ENCODE data around the gene METTL6.
"Not testable (repeated sequence)": the region's sequence is repeated elsewhere in the genome, so short reads cannot be mapped to it uniquely, and the experiment has no call there.

Gene METTL6

GRCh38 chr3:15401936-15402335 lies 25.4 kb downstream of the METTL6 start:
- no peak for DNase-seq

GRCh38 chr3:15399970-15400369 lies 27.4 kb downstream of the METTL6 start:
- DNase-seq, result no peak

GRCh38 chr3:15398731-15399133 lies 28.6 kb downstream of the METTL6 start:
- DNase-seq, result not testable (repeated sequence)

DNA sequence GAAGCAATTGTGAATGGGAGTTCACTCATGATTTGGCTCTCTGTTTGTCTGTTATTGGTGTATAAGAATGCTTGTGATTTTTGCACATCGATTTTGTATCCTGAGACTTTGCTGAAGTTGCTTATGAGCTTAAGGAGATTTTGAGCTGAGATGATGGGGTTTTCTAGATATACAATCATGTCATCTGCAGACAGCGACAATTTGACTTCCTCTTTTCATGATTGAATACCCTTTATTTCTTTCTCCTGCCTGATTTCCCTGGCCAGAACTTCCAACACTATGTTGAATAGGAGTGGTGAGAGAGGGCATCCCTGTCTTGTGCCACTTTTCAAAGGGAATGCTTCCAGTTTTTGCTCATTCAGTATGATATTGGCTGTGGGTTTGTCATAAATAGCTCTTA lies 34.1 kb downstream of the METTL6 start:
- not testable (repeated sequence) for DNase-seq

- DNase-seq, result no peak
Observed at GRCh38 chr3:15391007-15391406, 36.3 kb downstream of the METTL6 start.

GRCh38 chr3:15390460-15390859 lies 36.9 kb downstream of the METTL6 start:
- no peak for DNase-seq

GRCh38 chr3:15388335-15388734 lies 39.0 kb downstream of the METTL6 start:
- DNase-seq, result not testable (repeated sequence)

DNA sequence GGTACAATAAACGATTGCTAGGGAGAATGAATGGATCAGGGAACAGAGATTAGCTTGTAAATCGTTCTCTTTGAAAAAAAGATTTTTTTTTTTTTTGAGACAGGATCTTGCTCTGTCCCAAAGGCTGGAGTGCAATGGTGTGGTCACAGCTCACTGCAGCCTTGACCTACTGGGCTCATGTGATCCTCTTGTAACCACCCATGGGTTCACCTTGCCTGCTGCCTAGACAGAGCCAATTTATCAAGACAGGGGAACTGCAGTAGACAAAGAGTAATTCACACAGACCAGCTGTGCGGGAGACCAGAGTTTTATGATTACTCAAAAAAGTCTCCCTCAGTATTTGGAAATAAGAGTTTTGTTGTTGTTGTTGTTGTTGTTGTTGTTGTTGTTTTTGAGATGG lies 39.6 kb downstream of the METTL6 start:
- no peak for DNase-seq

- no peak for DNase-seq
Observed at GRCh38 chr3:15387171-15387581, 40.2 kb downstream of the METTL6 start.

- not testable (repeated sequence) for DNase-seq
Observed at GRCh38 chr3:15386654-15386955, 40.7 kb downstream of the METTL6 start.

DNA sequence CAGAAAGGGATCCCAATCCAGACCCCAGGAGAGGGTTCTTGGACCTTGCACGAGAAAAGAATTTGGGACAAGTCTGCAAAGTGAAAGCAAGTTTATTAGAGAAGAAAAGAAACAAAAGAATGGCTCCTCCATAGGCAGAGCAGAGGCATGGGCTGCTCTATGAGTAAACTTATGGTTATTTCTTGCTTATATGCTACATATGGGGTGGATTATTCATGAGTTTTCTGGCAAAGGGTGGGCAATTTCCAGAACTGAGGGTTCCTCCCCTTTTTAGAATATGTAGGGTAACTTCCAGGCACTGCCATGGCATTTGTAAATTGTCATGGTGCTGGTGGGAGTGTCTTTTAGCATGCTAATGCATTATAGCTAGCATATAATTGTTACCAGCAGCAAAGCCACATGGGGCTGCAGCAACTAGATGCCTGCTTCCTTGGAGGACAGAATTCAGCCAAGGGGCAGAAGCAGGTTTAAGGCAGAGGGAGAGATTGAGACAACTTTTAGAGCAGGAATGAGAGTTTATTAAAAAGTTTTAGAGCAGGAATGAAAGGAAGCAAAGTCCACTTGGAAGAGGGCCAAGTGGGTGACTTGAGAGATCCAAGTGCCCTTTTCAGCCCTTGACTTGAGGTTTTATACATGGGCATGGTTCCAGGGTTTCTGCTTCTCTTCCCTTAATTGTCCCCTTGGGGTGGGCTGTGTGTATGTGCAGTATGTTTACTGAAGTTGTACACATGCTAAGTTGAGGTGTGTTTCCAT lies 41.3 kb downstream of the METTL6 start:
- no peak for DNase-seq

DNA sequence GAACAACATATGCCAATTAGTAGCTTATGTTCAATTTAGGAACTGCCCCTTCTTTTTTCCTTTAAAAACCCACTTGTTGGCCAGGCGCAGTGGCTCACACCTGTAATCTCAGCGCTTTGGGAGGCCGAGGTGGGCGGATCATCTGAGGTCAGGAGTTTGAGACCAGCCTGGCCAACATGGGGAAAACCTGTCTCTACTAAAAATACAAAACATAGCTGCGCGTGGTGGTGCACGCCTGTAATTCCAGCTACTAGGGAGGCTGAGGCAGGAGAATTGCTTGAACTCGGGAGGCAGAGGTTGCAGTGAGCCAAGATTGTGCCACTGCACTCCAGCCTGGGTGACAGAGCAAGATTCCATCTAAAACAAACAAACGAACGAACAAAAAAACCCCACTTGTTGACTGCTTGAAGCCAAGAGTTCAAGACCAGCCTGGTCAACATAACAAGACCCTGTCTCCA lies 42.1 kb downstream of the METTL6 start:
- DNase-seq, result not testable (repeated sequence)

DNA sequence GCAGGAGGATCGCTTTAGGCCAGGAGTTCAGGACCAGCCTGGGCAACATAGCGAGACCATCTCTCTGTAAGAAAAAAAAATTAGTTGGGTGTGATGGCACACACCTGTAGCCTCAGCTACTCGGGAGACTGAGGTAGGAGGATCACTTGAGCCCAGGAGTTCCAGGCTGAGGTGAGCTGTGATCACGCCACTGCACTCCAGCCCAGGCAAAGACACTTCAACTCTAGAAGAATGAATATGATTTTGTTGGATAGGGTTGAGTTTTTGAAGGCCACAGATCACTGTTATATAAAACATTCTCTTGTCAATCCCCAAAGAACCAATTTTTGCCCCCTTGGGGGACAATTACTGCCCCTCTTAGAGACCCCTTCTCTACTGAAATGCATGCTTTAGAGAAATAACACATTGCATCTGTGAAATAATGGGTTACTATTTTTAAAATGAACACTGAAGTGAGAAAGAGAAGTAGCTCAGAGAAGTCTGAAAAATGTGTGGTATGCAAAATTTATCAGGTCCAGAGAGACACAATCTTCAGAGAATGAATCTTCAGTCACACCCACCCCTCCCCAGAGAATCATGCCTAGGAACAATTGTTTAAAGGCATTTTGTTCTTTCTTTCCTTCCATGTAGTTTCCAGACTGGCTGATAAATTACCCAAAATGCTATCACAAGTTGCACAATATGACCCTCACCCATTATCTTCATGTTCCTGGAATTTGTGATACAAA lies 42.7 kb downstream of the METTL6 start:
- DNase-seq, result no peak

GRCh38 chr3:15382405-15382923 lies 44.9 kb downstream of the METTL6 start:
- no peak for DNase-seq

DNA sequence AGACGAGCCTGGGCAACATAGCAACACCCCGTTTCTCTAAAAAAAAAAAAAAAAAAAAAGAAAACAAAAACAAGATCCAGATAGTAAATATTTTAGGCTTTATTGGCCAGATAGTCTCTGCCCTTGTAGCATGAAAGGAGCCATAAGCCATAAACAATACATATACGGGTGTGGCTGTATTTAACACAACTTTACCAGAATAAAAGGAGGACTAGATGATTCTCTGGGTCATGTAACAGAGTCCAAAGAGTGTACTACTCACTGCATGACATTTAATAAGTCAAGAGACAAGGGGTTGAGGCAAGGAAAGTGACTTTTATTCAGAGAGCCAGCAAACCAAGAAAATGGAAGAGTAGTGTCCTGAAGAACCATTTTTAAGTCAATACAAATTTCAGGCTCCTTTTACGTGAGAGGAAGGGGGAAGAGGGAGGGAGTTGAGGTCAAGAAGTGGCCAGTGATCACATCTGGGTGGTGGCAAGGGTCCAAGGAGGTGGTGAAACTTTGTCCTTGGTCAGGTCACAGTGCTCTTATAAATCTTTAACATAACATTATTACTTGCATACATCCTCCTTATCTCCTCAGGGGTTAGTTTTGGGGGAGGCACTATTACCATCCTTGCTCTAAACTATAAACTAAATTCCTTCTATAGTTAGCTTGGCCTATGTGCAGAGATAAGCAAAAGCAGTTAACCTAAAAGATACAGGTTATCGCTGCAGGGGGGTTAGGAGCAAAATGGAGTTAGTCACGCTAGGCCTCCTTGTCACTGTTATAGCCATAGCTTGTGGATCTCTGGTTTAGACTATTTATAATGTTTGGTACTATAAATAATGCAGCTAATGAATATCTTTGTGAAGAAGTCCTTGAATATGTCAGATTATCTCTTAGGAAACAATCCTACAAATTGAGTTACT lies 46.1 kb downstream of the METTL6 start:
- no peak for DNase-seq

- peak; percentile 89 for DNase-seq
Observed at GRCh38 chr3:15377961-15378791, 49.2 kb downstream of the METTL6 start.

GRCh38 chr3:15375461-15376000 lies 51.8 kb downstream of the METTL6 start:
- DNase-seq, result no peak

DNA sequence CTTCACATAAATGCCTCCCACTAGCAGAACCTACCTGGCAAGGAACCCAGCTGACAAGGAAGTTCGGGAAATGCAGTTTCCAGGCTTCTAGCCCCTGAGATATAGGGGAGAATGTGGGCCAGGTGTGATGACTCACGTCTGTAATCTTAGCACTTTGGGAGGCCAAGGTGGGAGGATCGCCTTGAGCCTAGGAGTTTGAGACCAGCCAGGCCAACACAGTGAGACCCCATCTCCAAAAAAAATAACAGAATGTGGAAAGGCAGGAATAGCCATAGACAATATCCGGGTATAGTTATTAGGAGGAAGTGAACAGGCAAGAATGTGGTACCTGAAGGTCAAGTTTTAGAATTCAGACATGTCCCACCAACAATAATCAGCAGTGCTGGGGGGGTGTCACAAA lies 54.4 kb downstream of the METTL6 start:
- DNase-seq, result no peak

DNA sequence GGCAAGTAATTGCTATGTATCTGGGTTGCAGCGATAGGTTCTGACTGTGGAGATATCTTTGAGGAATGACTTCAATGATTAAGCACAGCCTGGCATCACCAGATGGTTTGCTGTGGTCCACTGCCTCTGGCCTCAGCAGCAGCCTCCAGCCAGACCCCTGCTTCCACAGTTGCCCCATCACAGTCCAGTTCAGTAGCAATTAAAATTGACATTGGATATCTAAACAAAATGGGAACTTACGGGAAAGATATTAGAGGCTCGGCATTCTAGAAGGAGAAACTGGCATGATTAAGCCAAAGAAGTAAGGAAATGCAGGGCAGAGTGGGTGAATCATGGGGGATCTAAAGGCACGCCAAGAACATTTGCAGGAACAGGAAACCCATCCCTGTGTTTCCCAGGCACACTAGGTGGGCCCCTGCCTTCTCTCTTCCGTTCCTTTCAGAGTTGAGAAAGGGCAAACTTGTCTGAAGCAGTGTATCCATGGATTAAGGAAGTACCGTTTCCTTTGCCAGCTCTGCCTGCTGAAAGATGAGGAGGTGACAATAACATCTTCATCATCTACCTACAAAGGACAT lies 58.7 kb downstream of the METTL6 start:
- DNase-seq, result no peak

DNA sequence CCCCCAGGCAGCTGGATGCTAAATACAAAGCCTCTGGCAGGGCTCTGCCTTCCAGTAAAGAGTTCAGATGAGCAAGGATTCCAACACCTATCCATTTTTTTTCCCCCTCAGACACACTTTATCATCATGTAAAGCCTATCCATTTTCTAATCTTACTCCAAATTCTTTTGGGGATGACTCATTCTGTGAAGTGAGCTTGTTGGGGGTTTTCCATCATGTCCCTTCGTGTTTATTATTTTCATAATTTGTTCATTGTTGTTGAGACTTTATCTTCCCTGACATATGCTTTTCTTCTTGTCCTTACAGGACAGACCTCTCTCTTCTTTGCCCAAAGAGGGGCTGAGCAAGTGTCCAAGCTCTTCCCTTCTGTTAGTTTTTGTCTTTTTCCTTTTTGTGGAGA lies 60.3 kb downstream of the METTL6 start:
- no peak for DNase-seq

DNA sequence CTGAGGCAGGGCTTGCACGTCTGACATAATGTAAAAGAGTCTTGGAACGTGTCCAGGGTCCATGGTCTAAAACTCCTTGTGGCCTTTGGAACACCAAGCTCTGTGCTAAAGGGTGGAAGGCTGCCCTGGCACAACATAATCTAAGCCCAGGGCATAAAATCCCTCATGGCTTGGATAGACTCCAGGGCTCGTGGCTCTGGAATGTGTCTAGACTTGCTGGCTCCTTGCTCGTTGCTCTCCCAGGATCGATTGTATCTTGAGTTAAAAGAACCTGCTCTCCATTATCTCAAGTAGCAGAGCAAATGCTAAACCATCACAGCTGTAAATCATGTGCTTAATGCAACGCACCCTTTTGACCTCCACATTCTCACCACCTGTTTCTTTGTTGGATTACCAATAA lies 63.3 kb downstream of the METTL6 start:
- not testable (repeated sequence) for DNase-seq
